GM19238 (cell line): ENCODE measurements around the gene CROCC.
"Not testable (repeated sequence)": the region's sequence is repeated elsewhere in the genome, so short reads cannot be mapped to it uniquely, and the experiment has no call there.

Source experiments
- DNase-seq: peaks from one replicate; pipeline ENCODE4 v3.0.0; 2011; ENCODE audit warnings: low spot score; ENCODE audit not compliant: insufficient read length

Gene CROCC, protein sequence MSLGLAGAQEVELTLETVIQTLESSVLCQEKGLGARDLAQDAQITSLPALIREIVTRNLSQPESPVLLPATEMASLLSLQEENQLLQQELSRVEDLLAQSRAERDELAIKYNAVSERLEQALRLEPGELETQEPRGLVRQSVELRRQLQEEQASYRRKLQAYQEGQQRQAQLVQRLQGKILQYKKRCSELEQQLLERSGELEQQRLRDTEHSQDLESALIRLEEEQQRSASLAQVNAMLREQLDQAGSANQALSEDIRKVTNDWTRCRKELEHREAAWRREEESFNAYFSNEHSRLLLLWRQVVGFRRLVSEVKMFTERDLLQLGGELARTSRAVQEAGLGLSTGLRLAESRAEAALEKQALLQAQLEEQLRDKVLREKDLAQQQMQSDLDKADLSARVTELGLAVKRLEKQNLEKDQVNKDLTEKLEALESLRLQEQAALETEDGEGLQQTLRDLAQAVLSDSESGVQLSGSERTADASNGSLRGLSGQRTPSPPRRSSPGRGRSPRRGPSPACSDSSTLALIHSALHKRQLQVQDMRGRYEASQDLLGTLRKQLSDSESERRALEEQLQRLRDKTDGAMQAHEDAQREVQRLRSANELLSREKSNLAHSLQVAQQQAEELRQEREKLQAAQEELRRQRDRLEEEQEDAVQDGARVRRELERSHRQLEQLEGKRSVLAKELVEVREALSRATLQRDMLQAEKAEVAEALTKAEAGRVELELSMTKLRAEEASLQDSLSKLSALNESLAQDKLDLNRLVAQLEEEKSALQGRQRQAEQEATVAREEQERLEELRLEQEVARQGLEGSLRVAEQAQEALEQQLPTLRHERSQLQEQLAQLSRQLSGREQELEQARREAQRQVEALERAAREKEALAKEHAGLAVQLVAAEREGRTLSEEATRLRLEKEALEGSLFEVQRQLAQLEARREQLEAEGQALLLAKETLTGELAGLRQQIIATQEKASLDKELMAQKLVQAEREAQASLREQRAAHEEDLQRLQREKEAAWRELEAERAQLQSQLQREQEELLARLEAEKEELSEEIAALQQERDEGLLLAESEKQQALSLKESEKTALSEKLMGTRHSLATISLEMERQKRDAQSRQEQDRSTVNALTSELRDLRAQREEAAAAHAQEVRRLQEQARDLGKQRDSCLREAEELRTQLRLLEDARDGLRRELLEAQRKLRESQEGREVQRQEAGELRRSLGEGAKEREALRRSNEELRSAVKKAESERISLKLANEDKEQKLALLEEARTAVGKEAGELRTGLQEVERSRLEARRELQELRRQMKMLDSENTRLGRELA (N-terminal part only)

DNA sequence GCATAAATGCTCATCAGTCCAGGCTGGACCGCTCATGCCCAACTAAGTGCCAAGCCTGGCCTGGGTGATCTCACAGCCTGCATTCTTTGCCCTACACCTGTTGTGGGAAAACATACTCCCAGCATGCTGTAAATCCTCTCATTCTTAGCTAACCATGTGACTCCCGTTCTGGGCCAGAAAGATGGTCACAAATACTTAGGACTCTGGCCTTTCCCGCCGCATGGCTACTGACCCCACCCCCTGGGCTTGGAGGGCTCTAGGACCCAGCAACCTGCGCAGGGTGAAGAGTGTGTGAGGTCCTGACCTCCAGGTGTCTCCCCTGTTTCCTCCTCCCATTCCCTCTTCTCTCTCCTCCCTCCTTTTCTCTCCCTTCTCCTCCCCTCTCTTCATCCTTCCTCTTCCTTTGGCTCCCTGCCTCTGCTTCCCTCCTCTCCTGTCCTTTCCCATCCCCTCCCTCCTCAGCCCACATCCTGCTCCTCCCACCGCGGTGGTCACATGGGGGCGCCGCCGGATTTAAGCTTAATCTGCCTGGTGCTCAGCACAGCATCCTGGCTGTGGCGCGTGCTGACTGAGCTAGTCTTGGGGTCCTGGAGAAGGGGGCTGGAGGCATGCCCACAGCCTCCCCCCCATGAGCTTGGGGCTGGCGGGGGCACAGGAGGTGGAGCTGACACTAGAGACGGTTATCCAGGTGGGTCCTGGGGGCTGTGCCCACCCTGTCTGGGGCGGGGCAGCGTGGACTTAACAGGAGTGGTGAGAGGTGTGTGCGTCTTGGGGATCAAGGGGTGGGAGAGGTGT is at the start of gene CROCC:
CROCC (plus strand) TSS at position 541 of the 795 bp plus-strand sequence; CDS start at position 629, 88 bp downstream.
- DNase-seq, result no peak

DNA sequence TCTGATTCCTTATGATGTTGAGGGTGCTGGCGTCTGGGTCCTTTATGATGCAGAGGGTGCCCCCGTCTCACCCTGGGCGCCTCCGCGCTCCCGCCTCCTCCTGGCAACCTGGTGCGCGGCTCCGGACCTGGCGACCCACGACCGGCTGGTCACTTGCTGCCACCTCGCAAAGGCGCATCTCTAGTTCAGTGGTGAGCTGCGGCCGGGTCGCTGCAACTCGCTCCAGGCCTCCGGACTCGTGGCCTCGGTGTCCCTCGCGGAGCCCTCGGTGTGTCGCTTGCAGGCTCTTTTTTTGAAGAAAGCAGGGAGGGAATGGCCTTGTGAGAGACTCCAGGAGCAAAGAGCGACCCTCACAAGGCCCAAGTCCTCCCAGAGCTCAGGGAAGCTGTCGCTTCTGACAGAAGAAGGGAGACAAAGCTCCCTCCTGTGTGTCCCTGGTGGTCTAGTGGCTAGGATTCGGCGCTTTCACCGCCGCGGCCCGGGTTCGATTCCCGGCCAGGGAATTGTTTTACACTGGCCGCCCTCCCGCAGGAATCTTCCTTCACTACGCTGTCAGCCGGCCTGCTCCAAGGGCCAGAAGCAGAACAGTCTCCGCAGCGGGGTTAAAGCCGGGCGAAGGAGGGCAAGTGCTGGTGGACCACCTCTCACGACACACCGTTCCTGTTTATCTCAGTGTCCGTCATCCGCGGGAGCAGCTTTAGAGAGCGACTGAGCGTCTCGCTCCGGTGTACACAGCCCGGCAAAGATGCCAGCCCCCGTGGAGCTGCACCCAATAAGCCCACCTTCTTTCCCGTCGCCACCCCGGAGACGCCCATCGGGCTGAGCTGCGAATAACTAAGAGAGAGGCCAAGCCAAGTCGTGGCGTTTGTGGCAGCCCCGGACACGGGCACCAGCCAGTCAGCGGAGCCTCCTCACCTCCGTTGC is 49.3 kb upstream of the CROCC start:
- not testable (repeated sequence) for DNase-seq

DNA sequence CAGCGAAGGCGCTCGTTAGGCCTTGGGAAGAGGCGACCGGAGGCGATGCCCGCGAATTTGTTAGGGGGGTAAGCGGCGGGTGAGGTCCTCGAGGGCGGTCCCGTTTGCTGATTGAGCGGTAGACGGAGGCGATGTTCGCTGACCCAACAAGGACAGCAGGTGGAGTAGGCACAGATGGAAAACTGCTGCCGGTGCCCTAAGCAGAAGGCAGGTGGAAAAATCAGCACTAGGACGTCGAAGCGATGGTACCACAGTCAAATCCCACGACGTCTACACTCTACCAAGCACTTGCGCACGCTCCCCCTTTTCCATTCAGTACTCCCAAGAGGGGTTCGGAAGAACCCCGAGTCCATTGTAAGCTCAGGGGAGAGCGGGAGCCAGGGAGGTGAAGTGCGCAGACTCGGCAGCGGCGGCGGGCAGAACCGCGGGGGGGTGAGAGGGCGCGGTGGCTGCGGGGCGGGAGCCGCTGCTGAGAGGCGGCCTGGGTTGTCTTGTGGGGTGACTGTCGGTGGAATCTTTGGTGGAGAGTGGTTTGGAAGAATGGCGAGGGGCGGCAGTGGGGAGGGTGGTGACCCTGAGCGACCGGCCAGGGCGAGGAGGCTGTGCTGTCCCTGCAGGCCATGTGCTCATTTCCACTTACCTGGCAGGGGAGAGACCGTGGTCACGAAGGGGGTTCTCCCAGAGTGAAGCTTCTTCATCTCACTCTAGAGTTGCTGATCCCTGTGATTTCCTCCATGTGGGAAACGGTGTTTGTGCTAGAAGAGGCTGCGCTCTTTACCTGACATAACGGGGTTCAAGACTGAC is 48.5 kb upstream of the CROCC start:
- not testable (repeated sequence) for DNase-seq

DNA sequence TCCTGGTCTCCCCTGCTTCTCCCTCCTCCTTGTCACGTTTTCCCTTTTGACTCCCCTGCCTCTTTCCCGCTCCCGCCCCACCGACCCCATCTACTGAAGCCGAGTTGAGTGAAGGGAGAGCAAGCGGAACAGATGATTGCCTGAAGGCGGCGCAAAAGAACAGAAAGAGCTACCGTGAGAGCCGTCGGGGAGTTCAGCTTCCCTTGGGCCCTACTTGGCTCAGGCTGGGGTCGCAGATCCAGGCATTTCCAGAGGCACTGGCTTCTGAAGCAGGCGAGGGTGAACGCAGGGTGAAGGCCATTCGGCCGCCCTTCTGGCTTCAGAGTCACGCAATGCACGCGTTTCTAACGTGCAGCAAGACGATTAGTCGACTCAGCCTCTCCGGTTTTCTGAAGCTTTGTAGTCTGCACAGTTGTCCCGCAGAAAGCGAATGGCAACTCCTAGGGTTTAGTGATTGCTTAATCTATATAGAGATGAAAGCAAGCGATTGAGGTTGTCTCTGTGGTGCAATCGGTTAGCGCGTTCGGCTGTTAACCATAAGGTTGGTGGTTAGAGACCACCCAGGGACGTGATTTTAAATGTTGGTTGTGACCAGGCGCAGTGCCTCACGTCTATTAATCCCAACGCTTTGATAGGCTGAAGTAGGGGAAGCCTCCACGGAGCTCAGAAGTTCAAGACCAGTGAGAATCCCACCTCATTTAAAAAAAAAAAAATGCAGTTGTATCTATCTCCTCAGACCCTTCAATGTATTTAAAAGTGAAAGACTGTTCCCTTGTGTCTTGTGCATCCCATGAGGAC is 46.6 kb upstream of the CROCC start:
- not testable (repeated sequence) for DNase-seq

DNA sequence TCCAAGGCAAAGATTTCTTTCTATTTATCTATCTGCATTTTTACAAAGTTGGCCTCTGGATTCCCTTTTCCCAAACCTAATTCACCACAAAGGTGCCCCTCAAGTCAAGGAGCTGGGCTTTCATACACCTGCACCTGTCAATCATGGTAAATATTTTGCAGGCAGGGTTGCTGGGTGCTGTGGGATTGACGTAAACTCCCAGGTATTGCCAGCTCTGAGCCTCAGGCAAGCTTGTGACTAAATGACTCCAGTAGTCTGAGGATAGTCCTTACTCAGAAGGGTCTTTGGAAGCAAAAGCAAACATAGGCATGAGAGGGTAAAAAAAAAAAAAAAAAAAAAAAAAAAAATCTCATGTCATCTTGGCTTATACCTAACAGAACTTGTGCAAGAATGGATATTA is 40.0 kb upstream of the CROCC start:
- not testable (repeated sequence) for DNase-seq

DNA sequence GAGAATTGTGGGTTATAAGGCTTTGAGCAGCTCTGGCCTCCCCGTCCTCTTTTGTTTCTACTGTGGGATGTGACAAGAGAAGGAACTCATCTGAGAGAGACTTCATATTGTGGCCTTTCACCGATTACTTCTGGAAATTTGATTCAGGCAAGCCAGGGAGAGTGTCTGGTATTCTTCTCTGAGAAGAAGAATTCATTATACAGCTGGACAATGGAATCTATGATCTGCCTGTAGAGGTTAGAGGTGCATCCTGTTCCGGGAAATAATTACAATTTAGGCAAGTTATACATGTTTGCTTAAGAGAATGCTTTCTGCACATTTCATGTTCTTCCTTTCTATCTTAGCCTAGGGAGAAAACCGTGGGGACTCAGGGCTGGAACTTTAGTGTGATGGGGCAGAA is 38.7 kb upstream of the CROCC start:
- no peak for DNase-seq

DNA sequence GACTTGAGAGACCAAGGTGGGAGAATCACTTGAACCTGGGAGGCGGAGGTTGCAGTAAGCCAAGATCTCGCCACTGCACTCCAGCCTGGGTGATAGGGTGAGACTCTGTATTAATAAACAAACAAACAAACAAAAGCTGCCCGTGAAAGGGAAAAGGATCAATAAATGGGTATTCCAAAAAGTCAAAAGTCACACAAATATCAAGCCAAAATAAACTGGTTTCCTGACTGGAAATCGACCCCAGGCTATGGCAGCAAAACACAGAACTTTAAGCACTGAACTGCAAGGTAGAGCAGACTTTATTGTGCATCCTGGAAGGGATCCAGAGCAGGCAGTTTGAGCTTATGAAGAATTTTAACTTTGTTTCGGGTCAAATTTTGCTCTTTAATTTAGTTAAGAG is 37.2 kb upstream of the CROCC start:
- DNase-seq, result not testable (repeated sequence)

DNA sequence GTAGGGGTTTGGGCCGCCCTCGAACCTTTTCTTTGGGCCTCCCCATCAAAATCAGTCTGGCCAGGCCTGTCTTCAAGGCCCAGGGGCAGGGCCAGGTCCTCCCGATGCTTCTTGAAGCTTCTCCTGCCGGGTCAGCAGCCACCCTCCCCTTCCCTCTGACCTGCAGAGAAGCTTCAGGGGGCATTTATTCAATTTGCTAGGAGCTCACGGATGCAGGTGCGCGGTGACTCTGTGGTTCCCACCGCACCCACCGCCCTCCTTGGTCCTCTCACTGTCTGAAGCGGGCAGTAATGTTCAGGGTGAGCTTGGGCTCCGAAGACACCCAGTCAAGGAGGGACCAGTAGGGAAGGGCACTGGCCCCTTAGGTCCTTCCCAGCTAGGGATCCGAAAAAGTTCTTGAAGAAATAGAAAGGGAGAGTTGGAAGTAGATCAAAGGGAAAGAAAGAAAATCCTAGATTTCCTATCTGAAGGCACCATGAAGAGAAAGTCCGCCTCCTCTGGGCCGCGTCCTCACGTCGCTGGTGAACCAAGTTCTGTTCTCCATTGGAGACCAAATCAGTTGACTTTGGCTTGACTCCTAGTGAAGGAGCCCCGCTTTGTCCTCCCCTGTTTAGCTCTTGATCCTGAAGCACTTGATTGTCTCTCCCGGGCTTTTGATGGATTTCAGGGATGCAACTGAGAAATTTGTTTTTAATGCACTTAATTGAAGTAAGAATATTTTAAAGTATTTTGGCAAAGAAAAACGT is 34.7 kb upstream of the CROCC start:
- DNase-seq, result no peak

DNA sequence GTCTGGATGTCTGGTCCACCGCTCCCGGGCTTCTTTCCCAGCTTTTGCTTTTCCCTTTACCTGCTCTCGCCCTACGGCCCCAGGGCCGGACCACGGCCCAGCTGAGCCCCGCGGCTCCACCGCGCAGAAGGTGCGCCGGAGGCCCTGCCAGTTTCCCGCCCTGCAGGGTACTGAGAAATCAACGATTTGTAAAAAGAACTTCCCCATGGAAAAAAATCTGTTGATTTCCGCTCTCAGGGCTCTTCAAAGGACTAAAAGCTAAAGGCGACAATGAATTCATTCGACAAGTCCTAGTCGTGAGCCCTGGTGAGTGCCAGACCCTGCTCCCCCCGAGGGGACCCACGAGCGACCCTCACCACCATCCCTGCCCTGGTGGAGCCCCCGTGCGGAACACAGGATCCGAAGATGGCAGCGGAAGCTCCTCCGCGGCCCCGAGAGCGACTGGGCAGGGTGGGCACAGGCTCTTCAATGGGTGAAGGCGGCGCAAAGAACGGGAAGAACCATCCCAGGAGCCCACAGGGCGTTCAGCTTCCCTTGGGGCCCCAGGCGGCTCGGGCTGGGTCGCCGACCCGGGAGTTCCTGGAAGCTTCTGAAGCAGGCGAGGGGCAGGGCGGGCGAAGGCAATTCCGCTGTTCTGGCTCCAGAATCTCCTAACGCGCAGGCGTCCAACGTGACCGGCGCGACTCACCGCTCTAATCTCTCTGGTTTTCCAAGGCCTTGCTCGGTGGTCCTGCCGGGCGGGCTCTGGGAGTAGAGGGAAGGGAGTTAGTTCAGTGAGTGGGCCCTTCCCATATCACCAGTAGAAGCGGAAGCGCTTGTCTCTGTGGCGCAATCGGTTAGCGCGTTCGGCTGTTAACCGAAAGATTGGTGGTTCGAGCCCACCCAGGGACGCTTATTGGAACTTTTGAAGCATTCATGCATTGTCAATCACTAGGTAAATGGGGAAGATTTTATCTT is 32.6 kb upstream of the CROCC start:
- no peak for DNase-seq

DNA sequence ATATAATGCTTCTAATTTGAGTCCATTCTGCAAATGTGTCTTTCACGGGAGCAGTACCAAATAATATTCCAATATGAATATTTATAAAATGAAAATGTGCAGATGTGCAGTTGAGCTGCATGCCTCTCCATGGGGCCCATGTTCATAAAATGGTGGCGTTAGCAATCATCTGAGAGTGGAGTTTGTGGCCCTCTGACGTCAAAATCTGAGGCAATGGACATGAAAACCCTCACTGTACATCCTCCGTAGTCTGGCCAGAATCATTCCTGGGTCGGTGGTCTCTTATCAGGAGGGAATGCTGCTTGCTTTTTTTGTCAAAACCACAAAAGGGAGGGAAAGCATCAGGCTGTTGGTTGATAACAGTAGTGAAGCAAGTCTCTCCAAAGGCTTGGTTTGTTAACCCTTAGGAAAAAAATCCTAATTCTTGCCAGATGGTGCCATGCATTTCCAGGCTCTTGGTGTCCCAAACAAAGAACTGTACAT is 31.2 kb upstream of the CROCC start:
- DNase-seq, result not testable (repeated sequence)

DNA sequence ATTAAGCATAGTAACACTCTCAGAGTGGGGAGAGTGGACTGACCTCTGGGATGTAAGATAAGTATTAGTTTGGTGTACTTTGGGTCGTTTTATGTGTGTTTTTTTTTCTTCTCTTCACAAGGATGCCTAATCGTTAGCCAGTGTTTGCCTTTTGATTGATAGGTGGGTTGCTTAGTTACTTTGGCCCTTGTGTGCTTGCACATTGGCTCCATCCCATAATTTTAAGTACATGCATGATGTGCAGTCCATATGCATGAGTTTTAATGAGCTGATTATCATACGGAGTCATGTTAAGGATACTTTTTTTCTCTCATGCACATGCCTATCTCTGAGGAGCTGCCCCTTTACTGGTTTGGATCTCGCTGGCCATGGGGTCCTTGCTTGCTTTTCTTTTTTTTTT is 30.7 kb upstream of the CROCC start:
- not testable (repeated sequence) for DNase-seq

DNA sequence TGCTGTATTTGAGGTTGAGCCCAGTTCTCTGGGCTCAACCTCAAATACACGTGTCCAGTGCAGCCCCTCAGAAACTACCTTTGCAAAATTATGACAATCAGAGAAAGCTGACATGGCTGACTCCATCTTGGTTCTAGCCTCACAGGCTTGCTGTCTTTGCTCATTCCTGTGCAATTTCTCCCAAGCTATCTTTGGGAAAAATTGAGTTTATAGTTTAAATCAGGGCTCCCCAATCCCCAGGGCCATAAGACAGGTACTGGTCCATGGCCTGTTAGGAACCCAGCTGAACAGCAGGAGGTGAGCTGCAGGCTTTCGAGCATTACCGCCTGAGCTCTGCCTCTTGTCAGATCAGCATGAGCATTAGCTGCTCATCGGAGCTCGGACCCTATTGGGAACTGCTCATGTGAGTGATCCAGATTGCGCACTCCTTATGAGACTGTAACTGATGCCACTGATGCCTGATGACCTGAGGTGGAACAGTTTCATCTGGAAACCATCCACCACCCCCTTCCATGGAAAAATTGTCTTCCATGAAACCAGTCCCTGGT is 28.7 kb upstream of the CROCC start:
- DNase-seq, result not testable (repeated sequence)

DNA sequence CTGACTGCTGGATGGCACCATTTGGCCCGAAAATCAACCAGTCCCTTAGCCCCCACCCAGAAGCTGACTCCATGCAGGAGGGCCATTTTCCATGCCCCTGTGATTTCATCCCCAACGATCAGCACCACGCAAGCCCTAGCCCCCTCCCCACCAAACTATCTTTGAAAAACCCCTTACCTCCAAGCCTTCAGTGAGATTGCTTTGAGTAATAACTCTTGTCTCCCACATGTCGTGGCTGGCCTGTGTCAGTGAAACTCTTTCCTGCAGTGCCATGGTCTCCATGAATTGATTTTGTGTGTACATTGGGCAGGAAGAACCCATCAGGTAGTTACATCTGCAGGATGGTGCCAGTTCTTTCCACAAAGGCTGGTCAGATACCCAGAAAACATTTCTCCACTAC is 27.9 kb upstream of the CROCC start:
- DNase-seq, result not testable (repeated sequence)

DNA sequence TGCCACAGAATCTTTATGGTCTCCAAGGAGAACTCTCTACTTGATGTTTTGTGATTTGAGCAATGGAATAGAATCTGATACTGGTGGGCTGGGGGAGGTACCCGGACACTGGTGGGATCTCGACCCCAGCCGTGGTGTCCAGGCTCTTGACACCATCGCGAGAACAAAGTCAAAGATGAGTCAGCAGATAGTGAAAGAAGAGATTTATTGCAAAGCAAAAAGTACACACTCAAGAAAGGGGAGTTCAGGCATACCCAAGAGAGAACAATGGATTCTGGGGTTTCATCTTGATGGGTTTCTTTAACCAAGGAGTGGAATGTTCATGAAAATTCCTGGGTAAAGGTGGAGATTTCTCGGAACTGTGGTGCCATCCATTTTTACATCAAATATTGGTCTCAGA is 27.4 kb upstream of the CROCC start:
- DNase-seq, result not testable (repeated sequence)

DNA sequence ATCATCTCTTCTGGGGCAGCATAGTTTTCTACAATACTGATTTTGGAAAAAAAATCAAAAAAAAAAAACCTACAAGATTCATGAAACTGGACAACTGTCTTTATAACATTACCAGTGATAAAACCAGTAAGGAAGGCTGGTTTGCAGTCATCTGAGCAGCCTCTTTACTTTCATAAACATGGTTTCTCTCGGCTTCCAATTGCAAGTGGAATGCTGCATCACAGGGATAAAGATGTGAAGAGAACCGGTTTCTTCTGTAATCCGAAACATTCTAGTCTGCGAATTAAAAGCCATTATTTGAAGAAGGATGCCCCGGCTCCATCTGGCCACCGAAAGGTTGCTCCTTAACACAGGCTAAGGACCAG is 26.5 kb upstream of the CROCC start:
- not testable (repeated sequence) for DNase-seq
